Lung (tissue), 12 donors: ENCODE measurements around the gene CENPP. TPM values are rescaled to one million over a fixed set of nuclear protein-coding genes. Genes with fewer than 3 reads are reported as not detected.

Experiments used
- ATAC-seq: fragments of 200-7000 bp; cut with Tn5 transposase; one replicate; pipeline ENCODE4 v1.9.1; 2020; ENCODE audit warnings: moderate number of reproducible peaks; ENCODE audit not compliant: insufficient read depth, low FRiP score
- DNase-seq, 3 donors: peaks; one replicate each; pipeline ENCODE4 v3.0.0-alpha.2; 2013 to 2017
- H3K27ac ChIP-seq, 2 donors: one replicate each; pipeline ENCODE4 v1.5.1; 2013; ENCODE audit warnings: mild to moderate bottlenecking in 2 of 2, moderate library complexity in 2 of 2, control low read depth in 1 of 2, inconsistent platforms in 1 of 2, low read depth in 1 of 2, low read length in 1 of 2
- H3K27me3 ChIP-seq, 3 donors: one replicate each; pipeline ENCODE4 v1.5.1; 2013; ENCODE audit warnings: low read length in 2 of 3; ENCODE audit not compliant: control insufficient read depth in 3 of 3, insufficient read depth in 3 of 3
- H3K36me3 ChIP-seq, 4 donors: one replicate each; pipeline ENCODE4 v1.5.1; 2013; ENCODE audit warnings: low read length in 4 of 4, mild to moderate bottlenecking in 1 of 4, moderate library complexity in 1 of 4; ENCODE audit not compliant: control insufficient read depth in 4 of 4, insufficient read depth in 4 of 4
- H3K4me1 ChIP-seq, 5 donors: one replicate each; pipeline ENCODE4 v1.5.1; 2013; ENCODE audit warnings: low read length in 5 of 5, mild to moderate bottlenecking in 2 of 5, moderate library complexity in 1 of 5; ENCODE audit not compliant: control insufficient read depth in 5 of 5, insufficient read depth in 5 of 5
- H3K4me3 ChIP-seq: one replicate; pipeline ENCODE4 v1.5.1; 2013; ENCODE audit warnings: mild to moderate bottlenecking, control low read depth, moderate library complexity
- H3K9ac ChIP-seq, 2 donors: one replicate each; pipeline ENCODE4 v1.5.1; 2013; ENCODE audit warnings: low read length in 2 of 2, control low read depth in 1 of 2; ENCODE audit not compliant: insufficient read depth in 1 of 2
- H3K9me3 ChIP-seq, 4 donors: one replicate each; pipeline ENCODE4 v1.5.1; 2013; ENCODE audit warnings: low read length in 3 of 4, mild to moderate bottlenecking in 1 of 4, moderate library complexity in 1 of 4; ENCODE audit not compliant: control insufficient read depth in 4 of 4, insufficient read depth in 3 of 4
- CTCF ChIP-seq: IDR thresholded peaks from 2 replicates; pipeline ENCODE4 v1.5.1; 2012; ENCODE audit warnings: mild to moderate bottlenecking; ENCODE audit errors: control extremely low read depth, extremely low read depth
- WGBS, 2 donors: extraction: QIAGEN DNeasy Blood & Tissue Kit; methylation state at CpG; one replicate each; pipeline ENCODE4 v1.1.7; 2013; 5-methylcytosine and 5-hydroxymethylcytosine counted together
- polyA plus RNA-seq, 2 donors: library from polyadenylated mRNA; stranded (reverse); fragments of 200-250 nt; gene quantifications; one replicate each; pipeline ENCODE4 v1.2.1, GENCODE V29; 2013
- total RNA-seq, 2 donors: library from RNA; depleted of rRNA in 1 of 2; stranded (reverse); fragments of >200 nt in 1 of 2; gene quantifications; one replicate each; pipeline ENCODE4 v1.2.1, GENCODE V29; 2014 to 2021
- donor health status: control.
- donor health status: control.
- donor health status: Bipolar disorder and iron deficiency.
- donor health status: healthy.
- donor health status: DM: yes; HTN: yes; CAD: no.

Gene CENPP
- total and polyA plus RNA-seq, 4 donors: 1.2 to 11.8 (median 2.9) TPM

- peaks cover 0 to 17% (median 7%) of the 10 kb centered on the region in 4 donors for H3K36me3 ChIP-seq
- no peak overlapping the region for H3K27ac ChIP-seq
- DNase-seq (no peak), ATAC-seq (no peak)
- H3K9me3 ChIP-seq: no peaks in the 10 kb centered on the region
- H3K4me3 ChIP-seq: no peak overlapping the region
- 92 to 96% methylated on average over 3 of the region's 3 CpGs for whole genome bisulfite sequencing, 2 donors
- no peak overlapping the region for H3K9ac ChIP-seq
- peaks cover 0 to 12% (median 7%) of the 10 kb centered on the region in 5 donors for H3K4me1 ChIP-seq
- TF ChIP-seq CTCF: no peak
- no peaks in the 10 kb centered on the region for H3K27me3 ChIP-seq
Measured at GRCh38 chr9:92665836-92666235, 340.1 kb downstream of the CENPP start.

- no peak for TF ChIP-seq CTCF
- Histone ChIP-seq H3K4me3 (no peak overlapping the region), H3K27ac (no peak overlapping the region), H3K4me1 (peaks cover 0 to 16% (median 5%) of the 10 kb centered on the region in 5 donors), H3K36me3 (peaks cover 0 to 17% (median 7%) of the 10 kb centered on the region in 4 donors), H3K9ac (no peak overlapping the region), H3K27me3 (no peaks in the 10 kb centered on the region), H3K9me3 (no peaks in the 10 kb centered on the region)
- 94 to 99% methylated on average over 6 of the region's 6 CpGs for WGBS, 2 donors
- DNase-seq (no peak), ATAC-seq (no peak)
Measured at GRCh38 chr9:92666236-92666635, 340.5 kb downstream of the CENPP start.

- Histone ChIP-seq H3K4me3 (no peak overlapping the region), H3K27me3 (no peaks in the 10 kb centered on the region), H3K4me1 (peaks cover 0 to 19% (median 5%) of the 10 kb centered on the region in 5 donors), H3K9ac (no peak overlapping the region), H3K36me3 (peaks cover 0 to 14% (median 7%) of the 10 kb centered on the region in 4 donors), H3K27ac (no peak overlapping the region), H3K9me3 (no peaks in the 10 kb centered on the region)
- ATAC-seq: no peak
- WGBS, 2 donors: 83 to 97% methylated on average over 8 of the region's 8 CpGs
- no peak for TF ChIP-seq CTCF
- DNase-seq: no peak
Measured at GRCh38 chr9:92666912-92667532, 341.3 kb downstream of the CENPP start.
